Esophagus muscularis mucosa (tissue), 3 donors: ENCODE measurements around the gene TBC1D32.

ENCODE experiments used
- POLR2A ChIP-seq: fragments of 450-650 bp; IDR thresholded peaks from one replicate; pipeline ENCODE4 v1.6.1; 2017; ENCODE audit warnings: antibody characterized with exemption, moderate library complexity, mild to moderate bottlenecking, low read depth
- TF ChIP-seq, protein P1 (sequence below), 3 experiments: fragments of 200-600 bp in 2 of 3; fragments of 450-650 bp in 1 of 3; sonication (generic) in 2 of 3; IDR thresholded peaks; one replicate each; pipeline ENCODE4 v1.5.1; 2017 to 2019; ENCODE audit warnings: antibody characterized with exemption in 3 of 3, mild to moderate bottlenecking in 2 of 3, moderate library complexity in 1 of 3

DNA sequence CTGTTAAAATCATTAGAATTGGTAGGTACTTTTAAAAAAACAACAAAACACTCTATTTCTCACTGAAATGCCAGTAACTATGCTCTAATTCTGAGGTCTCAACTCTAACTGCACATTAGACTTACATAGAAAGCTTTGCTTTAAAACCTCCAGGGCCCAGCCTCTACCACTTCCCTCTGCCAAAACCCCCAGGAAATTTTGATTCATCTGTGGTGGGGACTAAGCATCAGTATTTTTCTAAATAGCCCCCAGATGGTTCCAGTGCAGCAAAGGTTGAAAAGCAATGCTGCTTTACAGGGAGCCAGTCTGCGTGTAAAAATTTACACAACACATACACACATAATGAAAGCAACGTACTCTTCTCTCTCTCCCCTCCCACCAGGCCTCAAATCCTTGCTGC lies 3.8 kb downstream of the TBC1D32 start:
- TF ChIP-seq, protein P1, sequence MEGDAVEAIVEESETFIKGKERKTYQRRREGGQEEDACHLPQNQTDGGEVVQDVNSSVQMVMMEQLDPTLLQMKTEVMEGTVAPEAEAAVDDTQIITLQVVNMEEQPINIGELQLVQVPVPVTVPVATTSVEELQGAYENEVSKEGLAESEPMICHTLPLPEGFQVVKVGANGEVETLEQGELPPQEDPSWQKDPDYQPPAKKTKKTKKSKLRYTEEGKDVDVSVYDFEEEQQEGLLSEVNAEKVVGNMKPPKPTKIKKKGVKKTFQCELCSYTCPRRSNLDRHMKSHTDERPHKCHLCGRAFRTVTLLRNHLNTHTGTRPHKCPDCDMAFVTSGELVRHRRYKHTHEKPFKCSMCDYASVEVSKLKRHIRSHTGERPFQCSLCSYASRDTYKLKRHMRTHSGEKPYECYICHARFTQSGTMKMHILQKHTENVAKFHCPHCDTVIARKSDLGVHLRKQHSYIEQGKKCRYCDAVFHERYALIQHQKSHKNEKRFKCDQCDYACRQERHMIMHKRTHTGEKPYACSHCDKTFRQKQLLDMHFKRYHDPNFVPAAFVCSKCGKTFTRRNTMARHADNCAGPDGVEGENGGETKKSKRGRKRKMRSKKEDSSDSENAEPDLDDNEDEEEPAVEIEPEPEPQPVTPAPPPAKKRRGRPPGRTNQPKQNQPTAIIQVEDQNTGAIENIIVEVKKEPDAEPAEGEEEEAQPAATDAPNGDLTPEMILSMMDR (IDR thresholded peaks at IDR 0.05): no peak
- no peak for TF ChIP-seq POLR2A
